Uterus (tissue), 2 donors: ENCODE results near the gene MARK2.
A peak's percentile ranks its signal among the peaks of the same experiment; 100 is the strongest.

Experiments
- POLR2A ChIP-seq, 2 donors: fragments of 450-650 bp; IDR thresholded peaks; one replicate each; pipeline ENCODE4 v1.6.1; 2016; ENCODE audit warnings: antibody characterized with exemption in 2 of 2, mild to moderate bottlenecking in 1 of 2, moderate library complexity in 1 of 2
- TF ChIP-seq, protein P1 (sequence below), 4 experiments: fragments of 200-600 bp in 2 of 4; fragments of 450-650 bp in 2 of 4; sonication (generic) in 2 of 4; IDR thresholded peaks; one replicate each; pipeline ENCODE4 v1.5.1; 2016 to 2019; ENCODE audit warnings: antibody characterized with exemption in 4 of 4, mild to moderate bottlenecking in 2 of 4, moderate library complexity in 1 of 4

DNA sequence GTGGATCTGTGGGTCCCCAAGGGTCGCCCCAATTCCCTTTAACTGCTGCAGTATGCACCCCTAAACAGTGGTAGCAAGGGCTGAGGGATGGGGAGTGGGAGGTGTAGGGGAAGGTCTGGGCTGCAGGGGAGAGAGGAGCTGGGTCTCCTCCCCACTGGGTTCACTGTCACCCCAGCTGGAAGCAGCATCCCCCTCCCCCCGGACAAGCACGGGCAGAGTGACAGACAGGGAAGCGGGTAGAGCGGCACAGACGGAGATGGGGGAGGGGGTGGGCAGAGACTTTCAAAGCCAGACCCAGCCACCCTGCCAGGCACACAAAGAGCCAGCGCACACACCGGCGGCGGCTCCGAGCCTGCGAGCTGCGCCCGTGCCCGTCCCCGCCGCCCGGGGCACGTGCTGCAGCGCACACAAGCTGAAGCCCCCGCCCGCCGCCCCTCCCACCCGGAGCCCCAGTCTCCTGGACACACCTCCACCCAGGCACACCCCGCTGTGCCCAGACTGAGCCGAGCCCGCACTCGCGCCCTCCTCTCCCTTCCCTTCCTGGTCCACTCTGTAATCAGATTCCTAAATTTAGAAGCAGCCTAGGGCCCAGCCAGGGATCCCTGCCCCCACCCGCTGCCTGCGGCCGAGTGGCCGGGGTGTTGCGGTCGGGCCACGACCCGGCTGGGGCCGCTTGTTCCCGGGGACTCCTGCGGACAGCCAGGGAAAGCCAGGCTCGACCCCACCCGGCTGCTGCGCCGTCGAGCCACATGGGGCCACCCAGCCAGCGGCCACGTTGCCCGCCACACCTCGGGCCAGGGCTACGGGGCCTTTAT lies 79.0 kb downstream of the MARK2 start:
- TF ChIP-seq POLR2A (IDR thresholded peaks at IDR 0.05), result peak in 1 of 2 donors; percentile 13
- TF ChIP-seq, protein P1, sequence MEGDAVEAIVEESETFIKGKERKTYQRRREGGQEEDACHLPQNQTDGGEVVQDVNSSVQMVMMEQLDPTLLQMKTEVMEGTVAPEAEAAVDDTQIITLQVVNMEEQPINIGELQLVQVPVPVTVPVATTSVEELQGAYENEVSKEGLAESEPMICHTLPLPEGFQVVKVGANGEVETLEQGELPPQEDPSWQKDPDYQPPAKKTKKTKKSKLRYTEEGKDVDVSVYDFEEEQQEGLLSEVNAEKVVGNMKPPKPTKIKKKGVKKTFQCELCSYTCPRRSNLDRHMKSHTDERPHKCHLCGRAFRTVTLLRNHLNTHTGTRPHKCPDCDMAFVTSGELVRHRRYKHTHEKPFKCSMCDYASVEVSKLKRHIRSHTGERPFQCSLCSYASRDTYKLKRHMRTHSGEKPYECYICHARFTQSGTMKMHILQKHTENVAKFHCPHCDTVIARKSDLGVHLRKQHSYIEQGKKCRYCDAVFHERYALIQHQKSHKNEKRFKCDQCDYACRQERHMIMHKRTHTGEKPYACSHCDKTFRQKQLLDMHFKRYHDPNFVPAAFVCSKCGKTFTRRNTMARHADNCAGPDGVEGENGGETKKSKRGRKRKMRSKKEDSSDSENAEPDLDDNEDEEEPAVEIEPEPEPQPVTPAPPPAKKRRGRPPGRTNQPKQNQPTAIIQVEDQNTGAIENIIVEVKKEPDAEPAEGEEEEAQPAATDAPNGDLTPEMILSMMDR (IDR thresholded peaks at IDR 0.05), result no peak
